Mucosa of gallbladder (tissue), 1 donor: ENCODE results near the gene CLEC18A. TPM values are rescaled to one million over a fixed set of nuclear protein-coding genes. Genes with fewer than 3 reads are reported as not detected.

ENCODE experiments used
- total RNA-seq: library from RNA; stranded (reverse); gene quantifications from one replicate; pipeline ENCODE4 v1.2.1, GENCODE V29; 2021
- donor health status: DM: no; HTN: no; CAD: no.

The CLEC18A gene
- total RNA-seq, 1 donor from 2014 or later = 3.6 TPM

Other genes with a start within 250 kb of the CLEC18A start
- 528 TPM for gene NQO1, start 224.8 kb upstream of the CLEC18A start, total RNA-seq
- 31.6 TPM for gene NOB1, start 196.4 kb upstream of the CLEC18A start, total RNA-seq
- 68.6 TPM for gene WWP2, start 189.0 kb upstream of the CLEC18A start, total RNA-seq
- gene PDPR, start 163.0 kb downstream of the CLEC18A start, total RNA-seq = 19.9 TPM
- gene CLEC18C, start 222.5 kb downstream of the CLEC18A start, total RNA-seq = 0.98 TPM